Mesendoderm (in vitro differentiated cells): ENCODE measurements around the gene ABCC5.

ENCODE experiments used
- DNase-seq: peaks from one replicate; pipeline ENCODE4 v3.0.0; 2013
- H2AK5ac ChIP-seq: 2 replicates; pipeline ENCODE4 v1.6.1; 2013; ENCODE audit warnings: low read length, inconsistent platforms
- H2BK120ac ChIP-seq: 2 replicates; pipeline ENCODE4 v1.6.1; 2013; ENCODE audit warnings: low read depth, mild to moderate bottlenecking, low read length, moderate library complexity, mixed read lengths
- H2BK15ac ChIP-seq: replicated peaks from 2 replicates; pipeline ENCODE4 v1.6.1; 2013; ENCODE audit warnings: low read depth, mild to moderate bottlenecking, moderate library complexity
- H2BK5ac ChIP-seq: 2 replicates; pipeline ENCODE4 v1.6.1; 2013; ENCODE audit warnings: low read length, inconsistent platforms
- H3K18ac ChIP-seq: 2 replicates; pipeline ENCODE4 v1.6.1; 2013; ENCODE audit warnings: mild to moderate bottlenecking, low read length, mixed read lengths
- H3K23ac ChIP-seq: one replicate; pipeline ENCODE4 v1.6.1; 2013; ENCODE audit warnings: low read length
- H3K27ac ChIP-seq: 2 replicates; pipeline ENCODE4 v1.5.1; 2013; ENCODE audit warnings: low read depth, mild to moderate bottlenecking, inconsistent platforms, low read length, moderate library complexity
- H3K27me3 ChIP-seq: 2 replicates; pipeline ENCODE4 v1.6.1; 2013; ENCODE audit warnings: low read length, control low read depth, mild to moderate bottlenecking, inconsistent platforms; ENCODE audit not compliant: insufficient read depth, poor library complexity
- H3K36me3 ChIP-seq: 2 replicates; pipeline ENCODE4 v1.6.1; 2013; ENCODE audit warnings: low read length, inconsistent platforms; ENCODE audit not compliant: control insufficient read depth, insufficient read depth
- H3K4ac ChIP-seq: one replicate; pipeline ENCODE4 v1.6.1; 2013; ENCODE audit warnings: low read depth, mild to moderate bottlenecking, low read length, moderate library complexity
- H3K4me1 ChIP-seq: 2 replicates; pipeline ENCODE4 v1.6.1; 2013; ENCODE audit warnings: low read depth, low read length, inconsistent platforms; ENCODE audit not compliant: control insufficient read depth
- H3K4me2 ChIP-seq: 2 replicates; pipeline ENCODE4 v1.6.1; 2013; ENCODE audit warnings: low read length
- H3K4me3 ChIP-seq: 2 replicates; pipeline ENCODE4 v1.5.1; 2013; ENCODE audit warnings: mild to moderate bottlenecking, low read length
- H3K56ac ChIP-seq: one replicate; pipeline ENCODE4 v1.6.1; 2013; ENCODE audit warnings: low read length
- H3K79me1 ChIP-seq: 2 replicates; pipeline ENCODE4 v1.6.1; 2013; ENCODE audit warnings: low read length, inconsistent platforms
- H3K79me2 ChIP-seq: 2 replicates; pipeline ENCODE4 v1.6.1; 2013; ENCODE audit warnings: mild to moderate bottlenecking, low read length; ENCODE audit not compliant: control insufficient read depth, insufficient read depth
- H3K9ac ChIP-seq: 2 replicates; pipeline ENCODE4 v1.6.1; 2013; ENCODE audit warnings: low read length, inconsistent platforms
- H4K5ac ChIP-seq: one replicate; pipeline ENCODE4 v1.6.1; 2013; ENCODE audit warnings: low read length
- H4K8ac ChIP-seq: one replicate; pipeline ENCODE4 v1.6.1; 2013; ENCODE audit warnings: low read depth, mild to moderate bottlenecking, control low read depth, low read length, moderate library complexity
- WGBS: extraction: QIAGEN DNeasy Blood & Tissue Kit; methylation state at CpG from one replicate; pipeline ENCODE4 v1.1.7; 2013; ENCODE audit warnings: low lambda C conversion rate, missing lambda C conversion rate; ENCODE audit not compliant: insufficient coverage; ENCODE audit errors: extremely low coverage; 5-methylcytosine and 5-hydroxymethylcytosine counted together

Gene ABCC5

DNA sequence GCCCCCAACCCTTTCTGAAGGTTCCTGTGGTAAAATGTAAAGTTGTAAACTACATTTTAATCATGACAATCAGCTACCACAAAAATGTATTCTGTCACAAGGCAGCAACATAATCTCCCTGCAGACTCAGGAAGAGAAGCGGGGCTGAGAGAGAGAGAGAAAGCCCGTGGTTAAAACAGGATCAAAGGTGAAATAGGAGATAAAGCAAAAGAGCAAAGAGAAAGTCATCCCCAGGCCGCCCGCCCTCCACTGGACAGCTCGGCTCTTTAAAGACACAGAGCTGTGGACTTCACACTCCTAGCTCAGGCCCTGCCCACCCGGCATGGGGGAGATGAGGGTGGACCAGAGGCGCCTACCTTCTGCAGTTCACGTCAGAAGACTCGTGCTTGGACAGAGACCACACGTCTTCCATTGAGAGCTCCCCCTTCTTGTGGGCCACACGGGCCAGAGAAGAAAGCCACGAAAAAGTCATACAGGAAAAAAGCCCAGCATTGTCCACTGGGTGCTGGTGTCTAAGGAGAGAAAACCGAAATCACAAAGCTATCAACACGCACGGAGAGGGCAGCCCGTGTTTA is 29.4 kb downstream of the ABCC5 start:
- Histone ChIP-seq H2AK5ac (no peak overlapping the region), H2BK120ac (no peak overlapping the region), H3K4me2 (no peak overlapping the region), H3K9ac (no peak overlapping the region), H3K4me3 (no peak overlapping the region), H3K36me3 (peaks cover 5% of the 10 kb centered on the region), H3K18ac (no peak overlapping the region), H3K79me1 (no peaks in the 10 kb centered on the region), H4K8ac (no peak overlapping the region), H3K4me1 (no peaks in the 10 kb centered on the region), H3K79me2 (no peaks in the 10 kb centered on the region), H3K27ac (no peak overlapping the region), H3K23ac (no peak overlapping the region), H3K4ac (no peak overlapping the region), H3K27me3 (no peaks in the 10 kb centered on the region), H4K5ac (no peak overlapping the region), H2BK5ac (no peak overlapping the region), H2BK15ac (no peak overlapping the region), H3K56ac (no peak overlapping the region)
- no peak for DNase-seq
- WGBS = no CpG with 5 or more reads among the region's 16 CpGs

DNA sequence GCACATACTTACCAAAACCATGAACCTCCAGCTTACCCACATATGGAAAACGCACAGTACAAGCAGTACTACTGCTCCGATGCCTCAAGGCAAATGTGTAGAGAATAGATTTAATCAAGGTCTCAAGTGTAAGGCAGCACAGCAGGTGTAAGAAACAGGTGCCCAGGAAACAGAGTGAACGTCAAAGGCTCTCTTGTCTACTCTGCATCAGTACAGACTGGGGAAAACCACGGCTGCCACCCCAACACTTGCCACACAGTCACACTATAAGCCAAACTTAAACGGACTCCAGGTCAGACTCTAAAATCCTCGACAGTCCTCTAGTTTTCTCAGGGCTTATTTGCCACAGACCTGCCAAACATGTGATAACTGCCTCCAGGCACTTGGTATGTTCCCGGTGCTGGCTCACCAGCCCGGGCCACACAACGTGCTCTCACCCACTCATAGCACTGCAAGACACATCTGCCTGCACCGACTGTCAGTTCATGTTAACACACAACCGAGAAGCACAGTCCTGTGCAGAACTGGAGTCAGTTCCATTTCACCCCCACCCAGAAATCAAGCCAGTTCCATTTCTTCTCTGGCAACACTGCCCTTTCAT is 30.6 kb downstream of the ABCC5 start:
- no peak overlapping the region for H2BK15ac ChIP-seq
- H3K4ac ChIP-seq = no peak overlapping the region
- no peaks in the 10 kb centered on the region for H3K79me2 ChIP-seq
- no peaks in the 10 kb centered on the region for H3K4me1 ChIP-seq
- H2AK5ac ChIP-seq = no peak overlapping the region
- no peak overlapping the region for H3K27ac ChIP-seq
- H3K9ac ChIP-seq = no peak overlapping the region
- no peak overlapping the region for H4K8ac ChIP-seq
- H3K4me2 ChIP-seq = no peak overlapping the region
- no peak overlapping the region for H3K4me3 ChIP-seq
- H3K56ac ChIP-seq = no peak overlapping the region
- H2BK5ac ChIP-seq = no peak overlapping the region
- no peaks in the 10 kb centered on the region for H3K27me3 ChIP-seq
- no CpG with 5 or more reads among the region's 11 CpGs for WGBS
- DNase-seq = no peak
- H4K5ac ChIP-seq = no peak overlapping the region
- H3K23ac ChIP-seq = no peak overlapping the region
- H2BK120ac ChIP-seq = no peak overlapping the region
- H3K36me3 ChIP-seq = peaks cover 6% of the 10 kb centered on the region
- no peaks in the 10 kb centered on the region for H3K79me1 ChIP-seq
- no peak overlapping the region for H3K18ac ChIP-seq

DNA sequence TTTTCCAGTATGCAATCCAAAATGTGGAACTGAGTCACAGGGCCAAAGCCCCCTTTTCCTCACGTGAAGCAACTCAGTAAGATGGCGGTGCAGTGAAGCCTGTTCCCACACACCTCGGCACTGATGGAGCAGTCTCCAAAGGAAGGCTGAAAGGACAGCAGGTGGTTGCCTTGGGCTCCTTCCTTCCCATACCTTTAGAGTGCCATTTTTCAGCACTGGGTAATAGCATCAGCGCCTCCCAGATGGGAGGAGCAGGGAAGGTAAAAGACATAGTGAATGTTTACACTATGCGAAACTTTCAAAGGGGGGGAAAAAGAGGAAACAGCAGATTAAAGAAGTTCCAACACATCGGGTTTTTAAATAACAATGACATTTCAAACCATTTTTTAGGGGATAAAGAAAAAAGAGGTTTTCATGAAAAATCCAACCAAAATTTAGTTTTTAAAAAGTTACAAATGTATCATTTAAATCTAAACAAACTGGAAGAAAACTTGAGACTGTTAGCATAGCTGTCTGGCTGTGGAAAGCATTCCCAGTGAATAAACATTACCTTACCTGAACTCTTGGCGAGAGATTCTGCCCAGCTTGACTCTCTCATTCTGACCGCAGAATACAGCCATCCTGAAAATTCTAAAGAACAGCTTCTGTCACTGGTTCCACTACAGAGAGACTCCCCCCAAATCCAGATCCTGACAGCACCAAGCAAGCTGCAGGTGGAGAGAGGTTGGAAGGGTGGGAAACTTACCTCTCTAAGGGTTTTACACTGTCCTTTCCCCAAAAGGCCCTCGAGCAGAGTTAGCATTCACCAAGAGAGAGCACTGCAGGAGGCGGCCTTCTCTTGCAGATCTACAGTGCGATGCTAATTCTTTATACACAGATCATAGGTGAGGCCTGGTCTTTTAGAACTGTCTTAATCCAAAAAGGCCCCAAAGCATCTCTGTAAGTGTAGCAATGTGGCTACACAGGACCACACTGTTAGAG is 32.6 kb downstream of the ABCC5 start:
- no peak overlapping the region for H3K4ac ChIP-seq
- H4K8ac ChIP-seq = no peak overlapping the region
- peaks cover 6% of the 10 kb centered on the region for H3K36me3 ChIP-seq
- H3K4me3 ChIP-seq = no peak overlapping the region
- H3K9ac ChIP-seq = no peak overlapping the region
- H3K4me1 ChIP-seq = no peaks in the 10 kb centered on the region
- no peaks in the 10 kb centered on the region for H3K27me3 ChIP-seq
- H3K79me2 ChIP-seq = no peaks in the 10 kb centered on the region
- H2BK120ac ChIP-seq = no peak overlapping the region
- H3K56ac ChIP-seq = no peak overlapping the region
- no peak overlapping the region for H3K4me2 ChIP-seq
- no peaks in the 10 kb centered on the region for H3K79me1 ChIP-seq
- H2BK15ac ChIP-seq = no peak overlapping the region
- H3K18ac ChIP-seq = no peak overlapping the region
- no CpG with 5 or more reads among the region's 11 CpGs for WGBS
- no peak overlapping the region for H4K5ac ChIP-seq
- no peak overlapping the region for H3K27ac ChIP-seq
- H2BK5ac ChIP-seq = no peak overlapping the region
- peak; percentile 18 for DNase-seq
- no peak overlapping the region for H2AK5ac ChIP-seq
- H3K23ac ChIP-seq = no peak overlapping the region

DNA sequence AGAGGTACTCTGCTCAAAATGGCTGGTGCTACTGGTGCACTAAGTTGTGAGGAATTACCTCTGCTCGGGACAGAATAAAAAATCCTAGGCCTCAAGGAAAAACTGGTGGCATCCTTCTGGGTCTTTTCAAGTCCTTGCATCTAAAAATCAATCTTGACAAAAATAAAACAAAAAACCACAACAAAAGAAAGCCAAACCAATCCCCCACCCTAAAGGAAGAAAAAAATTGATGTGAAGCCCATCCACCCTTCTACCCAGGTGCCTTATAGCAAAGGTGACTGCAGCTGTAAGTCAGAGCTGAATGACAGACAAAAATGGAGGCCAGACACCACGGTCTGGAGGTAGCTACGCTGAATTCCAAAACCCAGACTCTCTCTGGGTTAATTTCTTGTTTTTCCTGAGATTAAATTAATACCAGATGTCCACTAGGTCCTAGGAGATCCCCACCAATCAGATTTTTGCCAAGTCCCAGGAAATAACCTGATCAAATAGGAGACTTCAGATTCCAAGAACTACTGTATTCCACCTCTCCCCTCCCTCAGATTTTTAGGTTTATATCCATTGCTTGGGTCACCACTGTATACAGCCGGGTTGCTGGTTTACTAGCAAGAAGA is 33.5 kb downstream of the ABCC5 start:
- DNase-seq = no peak
- Histone ChIP-seq H2BK5ac (no peak overlapping the region), H3K36me3 (peaks cover 6% of the 10 kb centered on the region), H3K79me1 (no peaks in the 10 kb centered on the region), H3K79me2 (no peaks in the 10 kb centered on the region), H2BK15ac (no peak overlapping the region), H3K56ac (no peak overlapping the region), H4K8ac (no peak overlapping the region), H3K18ac (no peak overlapping the region), H3K27me3 (no peaks in the 10 kb centered on the region), H3K23ac (no peak overlapping the region), H3K4me3 (no peak overlapping the region), H2AK5ac (no peak overlapping the region), H4K5ac (no peak overlapping the region), H3K4me1 (no peaks in the 10 kb centered on the region), H2BK120ac (no peak overlapping the region), H3K4me2 (no peak overlapping the region), H3K27ac (no peak overlapping the region), H3K9ac (no peak overlapping the region), H3K4ac (no peak overlapping the region)
- WGBS = no CpG with 5 or more reads among the region's 4 CpGs

DNA sequence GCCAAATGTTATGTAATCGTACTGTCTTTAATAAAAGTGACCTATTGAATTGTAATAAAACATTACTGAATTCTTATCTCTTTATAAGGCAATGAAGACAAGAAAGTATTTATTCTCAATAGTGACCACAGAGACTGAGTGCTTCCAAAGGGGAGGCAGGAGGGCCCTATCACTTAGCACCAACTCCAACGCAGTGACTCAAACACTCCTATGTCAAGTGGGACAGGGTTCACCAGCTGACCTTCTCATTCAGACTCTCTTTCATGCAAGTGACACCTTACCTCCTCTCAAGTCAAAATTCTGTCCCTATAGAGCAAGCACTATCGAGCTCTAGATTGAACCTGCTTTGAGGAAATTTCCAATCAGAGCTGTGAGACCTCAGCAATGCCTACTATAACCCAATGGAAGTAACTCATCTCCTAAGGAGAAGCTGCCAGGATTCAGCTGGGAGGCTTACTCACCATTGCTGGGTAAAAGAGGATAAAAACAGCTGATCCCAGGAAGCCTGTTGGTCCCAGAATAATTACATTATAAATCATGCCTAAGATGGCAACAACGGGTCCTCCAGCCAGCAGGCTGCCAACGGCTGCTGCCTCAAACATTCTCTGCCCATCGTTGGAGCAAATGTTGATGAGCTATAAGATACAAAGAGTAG is 35.6 kb downstream of the ABCC5 start:
- no peaks in the 10 kb centered on the region for H3K79me2 ChIP-seq
- no peak overlapping the region for H3K27ac ChIP-seq
- H3K56ac ChIP-seq = no peak overlapping the region
- H2AK5ac ChIP-seq = no peak overlapping the region
- no peak overlapping the region for H4K8ac ChIP-seq
- H3K36me3 ChIP-seq = peaks cover 3% of the 10 kb centered on the region
- H2BK120ac ChIP-seq = no peak overlapping the region
- no peak overlapping the region for H2BK15ac ChIP-seq
- H3K4me1 ChIP-seq = no peaks in the 10 kb centered on the region
- no peak overlapping the region for H3K4me2 ChIP-seq
- H3K18ac ChIP-seq = no peak overlapping the region
- H3K4me3 ChIP-seq = no peak overlapping the region
- H3K9ac ChIP-seq = no peak overlapping the region
- DNase-seq = no peak
- no CpG with 5 or more reads among the region's 6 CpGs for WGBS
- no peak overlapping the region for H3K4ac ChIP-seq
- no peak overlapping the region for H4K5ac ChIP-seq
- no peak overlapping the region for H3K23ac ChIP-seq
- no peaks in the 10 kb centered on the region for H3K79me1 ChIP-seq
- H3K27me3 ChIP-seq = no peaks in the 10 kb centered on the region
- H2BK5ac ChIP-seq = no peak overlapping the region
